HG03432 (cell line): Measurements from ENCODE around the gene TRAPPC1.

Experiments used
- ATAC-seq: cut with Tn5 transposase; IDR thresholded peaks from one replicate; pipeline ENCODE4 v1.9.1; 2021; ENCODE audit warnings: mild to moderate bottlenecking, moderate library complexity; ENCODE audit not compliant: unreplicated experiment

Gene TRAPPC1

GRCh38 chr17:7903154-7904103 lies 28.3 kb downstream of the TRAPPC1 start:
- ATAC-seq = no peak

GRCh38 chr17:7897773-7898172 lies 34.0 kb downstream of the TRAPPC1 start:
- ATAC-seq = no peak

- ATAC-seq = no peak
Measured at GRCh38 chr17:7897090-7897489, 34.7 kb downstream of the TRAPPC1 start.

- ATAC-seq = no peak
Measured at GRCh38 chr17:7894866-7895265, 36.9 kb downstream of the TRAPPC1 start.

- ATAC-seq = no peak
Measured at GRCh38 chr17:7894226-7894625, 37.5 kb downstream of the TRAPPC1 start.

- no peak for ATAC-seq
Measured at GRCh38 chr17:7893187-7893880, 38.4 kb downstream of the TRAPPC1 start.

GRCh38 chr17:7889166-7889955 lies 42.4 kb downstream of the TRAPPC1 start:
- no peak for ATAC-seq

GRCh38 chr17:7888184-7888920 lies 43.4 kb downstream of the TRAPPC1 start, which contains the start of gene CHD3:
Gene CHD3, plus strand, starts transcription at chr17:7888789. Its CDS starts 212 bp downstream, at chr17:7889001.
- ATAC-seq = no peak

GRCh38 chr17:7887482-7888183 lies 44.1 kb downstream of the TRAPPC1 start:
- peak; percentile 49 for ATAC-seq

GRCh38 chr17:7887038-7887481 lies 44.7 kb downstream of the TRAPPC1 start:
- no peak for ATAC-seq

GRCh38 chr17:7886227-7887037 lies 45.3 kb downstream of the TRAPPC1 start:
- no peak for ATAC-seq

- peak; percentile 31 for ATAC-seq
Measured at GRCh38 chr17:7885367-7886226, 46.1 kb downstream of the TRAPPC1 start.

GRCh38 chr17:7884581-7885366 lies 47.0 kb downstream of the TRAPPC1 start:
- peak; percentile 19 for ATAC-seq

- ATAC-seq = no peak
Measured at GRCh38 chr17:7883781-7884386, 47.9 kb downstream of the TRAPPC1 start.

- no peak for ATAC-seq
Measured at GRCh38 chr17:7882629-7883028, 49.1 kb downstream of the TRAPPC1 start.

GRCh38 chr17:7882068-7882467 lies 49.7 kb downstream of the TRAPPC1 start:
- ATAC-seq = no peak
